H1 (cell line): ENCODE measurements around the gene NXT1. TPM values are rescaled to one million over a fixed set of nuclear protein-coding genes. Genes with fewer than 3 reads are reported as not detected.

Experiments used
- BCL11A ChIP-seq, 2 experiments: IDR thresholded peaks; one replicate each; pipeline ENCODE4 v1.6.1; 2011; ENCODE audit warnings: low read depth in 2 of 2, low read length in 2 of 2, mild to moderate bottlenecking in 2 of 2
- CHD7 ChIP-seq: fragments of 300-600 bp; sonication (generic); IDR thresholded peaks from 2 replicates; pipeline ENCODE4 v1.7.1; 2012; ENCODE audit warnings: low read length, moderate library complexity, mild to moderate bottlenecking, inconsistent platforms; ENCODE audit not compliant: insufficient replicate concordance
- KDM1A ChIP-seq: fragments of 200-600, 300-600 bp; sonication (generic); IDR thresholded peaks from 2 replicates; pipeline ENCODE4 v1.7.1; 2016; ENCODE audit warnings: mild to moderate bottlenecking, low read length, borderline replicate concordance
- NANOG ChIP-seq: IDR thresholded peaks from 2 replicates; pipeline ENCODE4 v1.6.1; 2011; ENCODE audit warnings: low read length, low read depth, mild to moderate bottlenecking, inconsistent platforms; ENCODE audit not compliant: insufficient read depth, poor library complexity, severe bottlenecking
- RXRA ChIP-seq: IDR thresholded peaks from 2 replicates; pipeline ENCODE4 v1.6.1; 2011; ENCODE audit warnings: low read depth, mild to moderate bottlenecking, low read length, moderate library complexity; ENCODE audit not compliant: insufficient read depth
- polyA plus RNA-seq, 7 experiments: library from polyadenylated mRNA; depleted of rRNA in 3 of 7; stranded (reverse) in 5 of 7; unstranded in 2 of 7; fragments of >200 nt in 5 of 7; fragments of 200-250 nt in 2 of 7; gene quantifications; 1 replicate in 5 of 7; 2 replicates in 1 of 7; 4 replicates in 1 of 7; pipeline versions ENCODE4 v1.2.1 to v1.2.3, GENCODE V29; 2011 to 2013; ENCODE audit warnings: missing spikeins in 2 of 7, mixed read lengths in 2 of 7
- total RNA-seq: library from RNA; stranded (reverse); fragmentation: NEBNext Ultra II Directional; extraction: Animal tissue kit (Norgen Biotek cat#: 25700); gene quantifications from 2 replicates; pipeline ENCODE4 v1.2.1, GENCODE V29; 2021

The NXT1 gene
- total and polyA plus RNA-seq, 2 of the 8 experiments (the other 6 are each of a cell fraction or from before 2014, with no cell fraction given) = 23.1 to 26.5 TPM

GRCh38 chr20:23396950-23397627, 46.5 kb downstream of the NXT1 start (continued):
- no peak for TF ChIP-seq CHD7
- TF ChIP-seq NANOG = no peak
- no peak for TF ChIP-seq RXRA
- TF ChIP-seq BCL11A (IDR thresholded peaks at IDR 0.05; ENCODE audit: low read depth in 2 of 2, low read length in 2 of 2) = no peak
- TF ChIP-seq KDM1A = no peak
